Ovary (tissue), 3 donors: Measurements from ENCODE around the gene CCNT1.

Source experiments
- EP300 ChIP-seq: sonication (generic); formaldehyde crosslinking; IDR thresholded peaks from one replicate; pipeline ENCODE4 v1.6.1; 2017; ENCODE audit warnings: antibody characterized with exemption
- POLR2A ChIP-seq: fragments of 450-650 bp; IDR thresholded peaks from one replicate; pipeline ENCODE4 v1.6.1; 2017; ENCODE audit warnings: antibody characterized with exemption, mild to moderate bottlenecking, moderate library complexity
- TF ChIP-seq, protein P1 (sequence below), 3 donors: fragments of 450-650 bp in 2 of 3; fragments of 200-600 bp in 1 of 3; IDR thresholded peaks; one replicate each; pipeline versions ENCODE4 v1.5.1 to v1.8.0; 2016 to 2022; ENCODE audit warnings: antibody characterized with exemption in 3 of 3, mild to moderate bottlenecking in 1 of 3
- donor health status: DM: no; HTN: no; CAD: no.

DNA sequence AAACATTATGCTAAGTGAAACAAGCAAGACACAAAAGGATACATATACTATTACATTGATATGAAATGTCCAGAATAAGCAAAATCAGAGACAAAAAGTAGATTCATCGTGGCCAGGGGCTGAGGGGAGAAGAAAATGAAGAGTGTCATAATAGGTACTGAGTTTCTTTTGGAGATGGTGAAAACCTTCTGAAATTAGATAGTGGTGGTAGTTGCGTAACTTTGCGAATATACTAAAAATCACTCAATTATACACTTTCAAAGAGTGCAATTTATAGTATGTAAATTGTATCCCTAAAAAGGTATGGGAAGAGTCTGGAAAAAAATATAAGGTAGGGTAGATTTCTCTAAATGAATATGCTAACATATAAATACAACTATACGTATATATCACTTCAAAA is 56.6 kb downstream of the CCNT1 start:
- no peak for TF ChIP-seq EP300
- TF ChIP-seq, protein P1, sequence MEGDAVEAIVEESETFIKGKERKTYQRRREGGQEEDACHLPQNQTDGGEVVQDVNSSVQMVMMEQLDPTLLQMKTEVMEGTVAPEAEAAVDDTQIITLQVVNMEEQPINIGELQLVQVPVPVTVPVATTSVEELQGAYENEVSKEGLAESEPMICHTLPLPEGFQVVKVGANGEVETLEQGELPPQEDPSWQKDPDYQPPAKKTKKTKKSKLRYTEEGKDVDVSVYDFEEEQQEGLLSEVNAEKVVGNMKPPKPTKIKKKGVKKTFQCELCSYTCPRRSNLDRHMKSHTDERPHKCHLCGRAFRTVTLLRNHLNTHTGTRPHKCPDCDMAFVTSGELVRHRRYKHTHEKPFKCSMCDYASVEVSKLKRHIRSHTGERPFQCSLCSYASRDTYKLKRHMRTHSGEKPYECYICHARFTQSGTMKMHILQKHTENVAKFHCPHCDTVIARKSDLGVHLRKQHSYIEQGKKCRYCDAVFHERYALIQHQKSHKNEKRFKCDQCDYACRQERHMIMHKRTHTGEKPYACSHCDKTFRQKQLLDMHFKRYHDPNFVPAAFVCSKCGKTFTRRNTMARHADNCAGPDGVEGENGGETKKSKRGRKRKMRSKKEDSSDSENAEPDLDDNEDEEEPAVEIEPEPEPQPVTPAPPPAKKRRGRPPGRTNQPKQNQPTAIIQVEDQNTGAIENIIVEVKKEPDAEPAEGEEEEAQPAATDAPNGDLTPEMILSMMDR (IDR thresholded peaks at IDR 0.05): no peak
- no peak for TF ChIP-seq POLR2A
